HTR-8/SVneo (cell line): ENCODE data around the gene HOGA1.
A peak's percentile ranks its signal among the peaks of the same experiment; 100 is the strongest.
"Not testable (repeated sequence)": the region's sequence is repeated elsewhere in the genome, so short reads cannot be mapped to it uniquely, and the experiment has no call there.

Experiments used
- DNase-seq: peaks from one replicate; pipeline ENCODE4 v3.0.0; 2011; ENCODE audit warnings: low spot score, mixed read lengths; ENCODE audit not compliant: insufficient read length
- FAIRE-seq: peaks from 2 replicates; lab custom pipeline; 2011; peaks lifted over from hg19 to GRCh38; lab: Jason Lieb, UNC

The HOGA1 gene

DNA sequence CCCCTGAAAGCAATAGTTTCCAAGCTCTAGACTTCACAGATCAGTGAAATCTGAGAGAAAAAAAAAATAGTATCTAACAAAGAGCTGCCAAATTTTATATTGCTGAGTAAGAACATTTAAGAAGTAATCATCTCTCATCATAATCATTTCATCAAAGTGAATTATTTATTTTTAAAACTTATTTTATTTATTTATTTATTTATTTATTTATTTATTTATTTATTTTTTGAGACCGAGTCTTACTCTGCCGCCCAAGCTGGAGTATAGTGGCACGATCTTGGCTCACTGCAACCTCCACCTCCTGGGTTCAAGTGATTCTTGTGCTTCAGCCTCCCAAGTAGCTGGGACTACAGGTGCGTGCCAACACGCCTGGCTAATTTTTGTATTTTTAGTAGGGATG lies 7.7 kb upstream of the HOGA1 start:
- FAIRE-seq, DNase-seq: not testable (repeated sequence)

GRCh38 chr10:97577701-97578100 lies 6.5 kb upstream of the HOGA1 start:
- DNase-seq: no peak
- no peak for FAIRE-seq

DNA sequence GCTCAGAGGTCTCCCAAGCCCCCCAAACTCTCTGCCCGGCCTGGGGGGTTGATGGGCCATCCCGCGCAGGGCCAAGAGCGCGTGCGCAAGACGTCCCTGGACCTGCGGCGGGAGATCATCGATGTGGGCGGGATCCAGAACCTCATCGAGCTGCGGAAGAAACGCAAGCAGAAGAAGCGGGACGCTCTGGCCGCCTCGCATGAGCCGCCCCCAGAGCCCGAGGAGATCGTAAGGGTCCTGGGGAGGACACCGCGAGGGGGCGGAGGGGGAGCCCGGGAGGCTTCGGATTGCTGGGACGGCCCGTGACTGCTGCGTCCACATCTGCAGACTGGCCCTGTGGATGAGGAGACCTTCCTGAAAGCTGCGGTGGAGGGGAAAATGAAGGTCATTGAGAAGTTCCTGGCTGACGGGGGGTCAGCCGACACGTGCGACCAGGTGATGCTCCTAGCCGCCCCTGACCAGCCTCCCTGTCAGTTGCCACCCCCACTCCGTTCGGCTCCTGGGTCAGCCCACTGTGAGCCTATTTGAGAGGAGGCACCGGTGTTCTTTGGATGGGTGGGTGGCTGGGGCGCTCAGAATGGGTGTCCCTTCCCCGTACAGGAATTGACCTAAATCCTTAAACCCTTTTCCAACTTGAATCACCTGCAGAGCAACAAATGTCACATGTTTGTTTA lies 5.9 kb upstream of the HOGA1 start:
- DNase-seq: no peak
- no peak for FAIRE-seq

DNA sequence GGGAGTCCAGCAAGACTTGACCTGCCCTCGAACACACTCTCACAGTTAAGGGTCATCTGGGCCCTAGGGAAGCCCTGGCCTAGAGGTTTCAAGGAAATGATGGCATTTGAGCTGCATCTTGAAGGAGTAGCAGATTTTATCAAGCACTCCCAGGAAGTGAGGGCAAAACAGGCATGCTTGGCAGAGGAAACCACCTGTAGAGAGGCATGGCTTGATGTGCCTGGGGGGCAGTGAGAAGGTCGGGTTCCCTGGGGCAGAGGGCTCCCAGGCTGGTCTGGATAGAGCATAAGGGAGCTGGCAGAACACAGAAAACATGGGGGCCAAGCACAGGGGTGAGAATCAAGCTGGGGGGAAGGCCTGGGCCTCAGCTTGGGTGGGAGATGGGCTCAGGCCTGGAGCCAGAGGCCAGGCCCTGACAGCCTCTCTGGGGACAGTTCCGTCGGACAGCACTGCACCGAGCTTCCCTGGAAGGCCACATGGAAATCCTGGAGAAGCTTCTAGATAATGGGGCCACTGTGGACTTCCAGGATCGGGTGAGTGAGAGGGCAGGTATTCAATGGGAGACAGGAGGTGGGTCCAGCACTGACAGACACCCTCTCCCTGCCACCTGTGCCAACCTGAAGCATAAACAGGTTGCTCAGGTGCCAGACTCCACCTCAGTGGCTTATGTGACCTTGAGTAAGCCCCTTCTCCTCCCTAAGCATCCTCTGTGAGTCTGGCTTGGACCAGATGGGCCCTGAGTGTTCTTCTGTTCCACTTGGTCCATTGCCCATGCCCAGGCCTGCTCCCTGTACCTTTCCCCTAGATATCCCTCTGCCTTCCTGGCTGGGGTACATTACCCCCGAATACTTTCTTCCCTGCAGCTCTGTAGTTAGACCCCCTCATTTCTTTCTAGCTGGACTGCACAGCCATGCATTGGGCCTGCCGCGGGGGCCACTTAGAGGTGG lies 3.5 kb upstream of the HOGA1 start:
- no peak for DNase-seq
- peak; percentile 28 for FAIRE-seq

DNA sequence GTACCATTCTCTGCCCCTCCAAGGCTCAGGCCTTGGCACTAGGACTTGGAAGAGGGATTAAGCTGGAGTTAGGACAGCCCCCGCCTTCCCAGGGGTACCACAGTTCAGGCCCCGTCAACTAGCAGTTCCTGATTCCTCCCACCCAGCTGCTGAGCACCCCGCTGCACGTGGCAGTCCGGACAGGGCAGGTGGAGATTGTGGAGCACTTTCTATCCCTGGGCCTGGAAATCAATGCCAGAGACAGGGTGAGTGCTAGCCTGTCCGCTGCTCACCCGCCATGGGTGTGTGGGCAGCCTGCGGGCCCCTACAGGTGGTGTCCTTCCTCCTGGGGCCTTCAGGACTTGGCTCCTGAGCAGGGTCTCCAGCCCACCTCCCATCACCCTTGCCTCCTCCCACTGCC lies 2.0 kb upstream of the HOGA1 start:
- DNase-seq: no peak
- FAIRE-seq: no peak

DNA sequence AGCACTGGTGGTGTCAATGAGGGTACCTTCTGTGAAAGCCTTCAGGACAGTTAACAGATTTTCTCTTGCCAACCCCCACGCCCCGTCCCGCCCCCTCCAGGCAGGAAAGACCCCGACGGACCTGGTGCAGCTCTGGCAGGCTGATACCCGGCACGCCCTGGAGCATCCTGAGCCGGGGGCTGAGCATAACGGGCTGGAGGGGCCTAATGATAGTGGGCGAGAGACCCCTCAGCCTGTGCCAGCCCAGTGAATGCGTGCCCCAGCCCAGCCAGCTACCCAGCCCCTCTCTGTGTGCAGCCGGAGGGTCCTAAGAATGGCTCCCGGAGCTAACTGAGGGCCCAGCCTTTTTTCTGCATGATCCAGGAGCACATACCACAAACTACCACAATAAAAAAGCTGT lies 713 bp upstream of the HOGA1 start:
- DNase-seq (no peak), FAIRE-seq (no peak)

DNA sequence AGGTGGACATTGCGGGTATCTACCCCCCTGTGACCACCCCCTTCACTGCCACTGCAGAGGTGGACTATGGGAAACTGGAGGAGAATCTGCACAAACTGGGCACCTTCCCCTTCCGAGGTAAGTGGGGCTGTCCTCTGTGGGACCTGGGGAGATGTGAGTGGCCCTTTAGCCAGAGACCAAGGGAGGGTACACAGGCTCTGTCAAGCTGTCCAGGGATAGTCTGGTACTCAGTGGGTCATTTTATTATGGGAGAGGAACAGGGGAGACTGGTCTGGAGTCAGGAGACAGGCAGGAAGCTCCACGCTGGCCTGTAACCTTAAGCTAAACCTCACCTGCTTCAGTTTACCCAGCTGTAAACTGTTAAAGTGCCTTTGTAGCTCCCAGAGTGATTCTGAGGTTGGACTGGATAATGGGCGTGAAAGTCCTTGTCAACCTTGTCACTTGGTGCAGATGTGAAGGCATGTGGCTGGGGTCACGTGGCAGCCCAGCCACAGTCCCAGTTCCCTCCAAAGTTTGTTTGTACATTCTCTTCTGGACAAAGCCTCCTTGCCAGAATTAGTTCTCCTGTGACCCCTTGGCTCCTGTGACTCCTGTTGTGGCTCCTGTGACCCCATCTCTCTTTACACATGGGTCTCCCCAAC lies 729 bp downstream of the HOGA1 start:
- no peak for FAIRE-seq
- DNase-seq: no peak

- FAIRE-seq (no peak), DNase-seq (no peak)
Measured at GRCh38 chr10:97585439-97585811, 1.2 kb downstream of the HOGA1 start.

DNA sequence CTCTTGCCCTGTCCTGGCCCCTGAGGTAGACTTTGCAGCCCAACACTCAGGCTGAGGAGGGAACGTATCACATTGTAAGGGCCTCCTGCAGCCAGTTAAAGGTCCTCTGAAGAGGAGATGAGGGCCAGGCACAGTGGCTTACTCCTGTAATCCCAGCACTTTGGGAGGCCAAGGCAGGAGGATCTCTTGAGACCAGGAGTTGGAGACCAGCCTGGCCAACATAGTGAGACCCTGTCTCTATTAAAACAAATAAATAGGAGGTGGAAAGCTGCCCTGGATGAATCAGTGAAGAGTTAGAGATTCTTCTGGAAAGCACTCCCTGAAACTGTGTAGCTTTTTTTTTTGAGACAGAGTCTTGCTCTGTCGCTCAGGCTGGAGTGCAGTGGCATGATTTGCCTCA lies 3.0 kb downstream of the HOGA1 start:
- FAIRE-seq (no peak), DNase-seq (no peak)

- FAIRE-seq (no peak), DNase-seq (no peak)
Measured at GRCh38 chr10:97589479-97589878, 5.3 kb downstream of the HOGA1 start, which contains the start of gene C10orf62. Gene C10orf62, plus strand, starts transcription at chr10:97589721. Its CDS starts 177 bp downstream, at chr10:97589898.

DNA sequence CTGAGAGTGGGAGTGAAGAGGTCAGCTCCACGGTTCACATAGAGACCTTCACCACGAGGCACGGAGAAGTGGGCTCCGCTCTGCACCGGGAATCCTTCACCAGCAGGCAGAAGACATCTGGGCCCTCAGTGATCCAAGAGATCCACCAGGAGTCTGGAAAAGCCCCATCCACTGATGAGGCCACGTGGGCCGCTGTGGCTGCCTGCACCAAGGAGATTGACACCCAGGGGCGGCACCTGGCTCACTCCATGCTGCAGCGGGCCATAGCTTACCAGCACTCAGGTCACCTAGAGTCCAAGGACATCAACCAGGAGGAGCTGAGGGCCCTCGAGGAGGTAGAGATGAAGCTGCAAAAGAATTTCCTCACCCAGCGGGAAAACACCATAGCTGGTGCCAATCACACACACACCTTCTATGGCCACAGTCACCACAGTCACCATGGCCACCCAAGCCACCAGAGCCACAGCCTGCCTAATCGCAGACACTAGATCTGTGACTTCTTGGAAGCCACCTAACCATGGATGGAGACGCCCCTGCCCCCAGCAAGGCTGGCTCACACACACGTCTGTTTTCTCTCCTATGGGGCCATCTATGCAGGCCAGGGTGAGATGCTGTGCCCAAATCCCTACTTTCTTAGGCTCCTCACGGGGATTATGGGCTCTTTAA lies 6.0 kb downstream of the HOGA1 start:
- FAIRE-seq (no peak), DNase-seq (no peak)

- FAIRE-seq: no peak
- no peak for DNase-seq
Measured at GRCh38 chr10:97590748-97591495, 6.7 kb downstream of the HOGA1 start.

- no peak for DNase-seq
- no peak for FAIRE-seq
Measured at GRCh38 chr10:97593421-97593820, 9.2 kb downstream of the HOGA1 start.

GRCh38 chr10:97596101-97597082 lies 12.2 kb downstream of the HOGA1 start:
- DNase-seq: peak; percentile 75
- peak; percentile 74 for FAIRE-seq

DNA sequence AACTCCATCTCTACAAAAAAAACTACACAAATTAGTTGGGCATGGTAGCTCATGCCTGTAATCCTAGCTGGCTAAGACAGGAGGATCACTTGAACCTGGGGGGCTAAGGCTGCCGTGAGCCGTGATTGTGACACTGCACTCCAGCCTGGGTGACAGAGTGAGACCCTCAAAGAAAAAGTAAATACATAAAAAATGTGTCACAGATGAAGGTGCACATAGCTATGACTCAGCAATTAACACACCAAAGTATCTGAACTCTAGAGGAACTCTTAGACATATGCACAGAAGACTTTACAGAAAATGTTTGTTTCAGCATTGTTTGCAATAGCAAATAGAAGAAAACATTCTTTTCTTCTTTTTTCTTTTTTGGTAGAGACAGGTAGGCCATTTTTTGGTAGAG lies 13.6 kb downstream of the HOGA1 start:
- DNase-seq (no peak), FAIRE-seq (no peak)

DNA sequence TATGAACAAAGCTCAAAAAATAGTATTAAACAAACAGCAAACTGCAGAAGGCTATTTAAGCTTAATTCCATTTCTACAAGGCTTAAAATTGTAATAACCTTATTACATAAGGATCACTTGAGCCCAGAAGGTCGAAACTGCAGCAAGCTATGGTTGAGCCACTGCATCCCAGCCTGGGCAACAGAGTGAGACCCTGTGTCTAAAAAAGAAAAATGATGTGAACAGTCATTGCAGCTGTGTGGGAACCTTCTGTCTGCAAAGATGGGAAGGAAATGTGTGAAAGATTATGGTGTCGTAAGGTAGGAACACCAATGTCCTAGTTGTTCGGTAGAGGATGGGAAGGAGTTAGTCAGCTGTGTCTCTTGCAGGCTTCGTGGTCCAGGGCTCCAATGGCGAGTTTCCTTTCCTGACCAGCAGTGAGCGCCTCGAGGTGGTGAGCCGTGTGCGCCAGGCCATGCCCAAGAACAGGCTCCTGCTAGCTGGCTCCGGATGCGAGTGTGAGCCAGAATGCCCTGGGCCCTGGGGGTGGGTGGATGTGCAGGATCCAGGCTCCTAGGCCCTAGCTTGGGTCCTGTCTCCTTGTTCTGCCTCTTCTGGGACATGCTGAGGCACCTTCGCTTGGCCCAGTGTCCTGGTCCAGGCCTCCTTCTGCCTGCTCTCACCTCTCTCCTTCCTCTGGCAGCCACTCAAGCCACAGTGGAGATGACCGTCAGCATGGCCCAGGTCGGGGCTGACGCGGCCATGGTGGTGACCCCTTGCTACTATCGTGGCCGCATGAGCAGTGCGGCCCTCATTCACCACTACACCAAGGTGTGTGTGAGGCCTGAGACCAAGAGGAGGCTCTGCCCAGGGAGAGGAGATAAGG lies 14.4 kb downstream of the HOGA1 start:
- DNase-seq (no peak), FAIRE-seq (peak; percentile 9)

GRCh38 chr10:97599272-97599619 lies 15.1 kb downstream of the HOGA1 start:
- DNase-seq (no peak), FAIRE-seq (no peak)

GRCh38 chr10:97600616-97601015 lies 16.4 kb downstream of the HOGA1 start:
- FAIRE-seq: no peak

More at GRCh38 chr10:97600616-97601015, 16.4 kb downstream of the HOGA1 start:
- DNase-seq: no peak
